Upper lobe of left lung (tissue), 6 donors: ENCODE measurements around the gene C1QTNF6. TPM values are rescaled to one million over a fixed set of nuclear protein-coding genes. Genes with fewer than 3 reads are reported as not detected.

Source experiments
- ATAC-seq, 2 donors: fragments of 200-7000 bp; cut with Tn5 transposase; one replicate each; pipeline ENCODE4 v1.9.1; 2022; ENCODE audit warnings: mild to moderate bottlenecking in 2 of 2, moderate library complexity in 2 of 2; ENCODE audit not compliant: low FRiP score in 2 of 2
- DNase-seq, 2 donors: peaks; one replicate each; pipeline ENCODE4 v3.0.0-alpha.2; 2019 to 2020
- H3K27ac ChIP-seq, 4 donors: fragments of 200-600 bp; sonication (generic); one replicate each; pipeline ENCODE4 v1.5.1; 2016 to 2019
- H3K27me3 ChIP-seq, 4 donors: fragments of 200-600 bp; sonication (generic); one replicate each; pipeline ENCODE4 v1.5.1; 2017 to 2019
- H3K36me3 ChIP-seq, 4 donors: fragments of 200-600 bp; sonication (generic); one replicate each; pipeline ENCODE4 v1.5.1; 2016 to 2019
- H3K4me1 ChIP-seq, 4 donors: fragments of 200-600 bp; sonication (generic); one replicate each; pipeline ENCODE4 v1.5.1; 2018 to 2019
- H3K4me3 ChIP-seq, 4 donors: fragments of 200-600 bp; sonication (generic); one replicate each; pipeline ENCODE4 v1.5.1; 2017 to 2019; ENCODE audit warnings: mild to moderate bottlenecking in 2 of 4, moderate library complexity in 1 of 4
- H3K9me3 ChIP-seq, 4 donors: fragments of 200-600 bp; sonication (generic); one replicate each; pipeline ENCODE4 v1.5.1; 2018 to 2019
- EP300 ChIP-seq, 4 donors: sonication (generic); formaldehyde crosslinking; IDR thresholded peaks; one replicate each; pipeline ENCODE4 v1.5.1; 2017; ENCODE audit warnings: antibody characterized with exemption in 4 of 4, control low read depth in 2 of 4
- POLR2A ChIP-seq, 4 donors: fragments of 450-650 bp; IDR thresholded peaks; one replicate each; pipeline ENCODE4 v1.5.1; 2016 to 2017; ENCODE audit warnings: antibody characterized with exemption in 4 of 4, mild to moderate bottlenecking in 2 of 4
- POLR2AphosphoS5 ChIP-seq, 2 donors: sonication (generic); formaldehyde crosslinking; IDR thresholded peaks; one replicate each; pipeline ENCODE4 v1.5.1; 2017; ENCODE audit warnings: antibody characterized with exemption in 2 of 2
- WGBS, 2 donors: methylation state at CpG; one replicate each; pipeline ENCODE4 v1.1.5; 2017 to 2018; 5-methylcytosine and 5-hydroxymethylcytosine counted together
- total RNA-seq, 6 donors: library from RNA; depleted of rRNA in 4 of 6; stranded (reverse); fragments of >200 nt in 4 of 6; gene quantifications; one replicate each; pipeline versions ENCODE4 v1.1.0 to v1.2.1, GENCODE V29; 2016 to 2021
- TF ChIP-seq, protein P1 (sequence below), 6 experiments: fragments of 450-650 bp in 4 of 6; fragments of 200-600 bp in 2 of 6; sonication (generic) in 2 of 6; IDR thresholded peaks; one replicate each; pipeline ENCODE4 v1.5.1; 2016 to 2019; ENCODE audit warnings: antibody characterized with exemption in 6 of 6
- donor health status: DM: no; HTN: no; CAD: no; lungs with moderate emphysema.
- donor health status: DM: no; HTN: yes; CAD: no; lungs with severe emphysema.

C1QTNF6 gene
- total RNA-seq, 6 donors from 2014 or later = 2.1 to 8.4 (median 4.7) TPM

- DNase-seq = no peak
- H3K9me3 ChIP-seq = no peaks in the 10 kb centered on the region
- H3K4me1 ChIP-seq = peaks cover 37 to 49% (median 44%) of the 10 kb centered on the region in 4 donors
Observed at GRCh38 chr22:37184380-37184755, 3.7 kb downstream of the C1QTNF6 start.

GRCh38 chr22:37183432-37184379, 4.3 kb downstream of the C1QTNF6 start:
- Histone ChIP-seq H3K36me3 (no peaks in the 10 kb centered on the region), H3K27ac (peak overlapping the region in 3 of 4 donors; percentile 9 to 41 (median 29)), H3K9me3 (no peaks in the 10 kb centered on the region), H3K4me3 (no peak overlapping the region), H3K4me1 (peaks cover 34 to 54% (median 43%) of the 10 kb centered on the region in 4 donors), H3K27me3 (no peaks in the 10 kb centered on the region)
- 77 to 80% methylated on average over 14 to 16 of the region's 17 CpGs for WGBS, 2 donors
- DNase-seq (no peak), ATAC-seq (no peak)
- no peak for TF ChIP-seq POLR2A (IDR thresholded peaks at IDR 0.05)
- TF ChIP-seq, protein P1, sequence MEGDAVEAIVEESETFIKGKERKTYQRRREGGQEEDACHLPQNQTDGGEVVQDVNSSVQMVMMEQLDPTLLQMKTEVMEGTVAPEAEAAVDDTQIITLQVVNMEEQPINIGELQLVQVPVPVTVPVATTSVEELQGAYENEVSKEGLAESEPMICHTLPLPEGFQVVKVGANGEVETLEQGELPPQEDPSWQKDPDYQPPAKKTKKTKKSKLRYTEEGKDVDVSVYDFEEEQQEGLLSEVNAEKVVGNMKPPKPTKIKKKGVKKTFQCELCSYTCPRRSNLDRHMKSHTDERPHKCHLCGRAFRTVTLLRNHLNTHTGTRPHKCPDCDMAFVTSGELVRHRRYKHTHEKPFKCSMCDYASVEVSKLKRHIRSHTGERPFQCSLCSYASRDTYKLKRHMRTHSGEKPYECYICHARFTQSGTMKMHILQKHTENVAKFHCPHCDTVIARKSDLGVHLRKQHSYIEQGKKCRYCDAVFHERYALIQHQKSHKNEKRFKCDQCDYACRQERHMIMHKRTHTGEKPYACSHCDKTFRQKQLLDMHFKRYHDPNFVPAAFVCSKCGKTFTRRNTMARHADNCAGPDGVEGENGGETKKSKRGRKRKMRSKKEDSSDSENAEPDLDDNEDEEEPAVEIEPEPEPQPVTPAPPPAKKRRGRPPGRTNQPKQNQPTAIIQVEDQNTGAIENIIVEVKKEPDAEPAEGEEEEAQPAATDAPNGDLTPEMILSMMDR (IDR thresholded peaks at IDR 0.05) = no peak
- TF ChIP-seq EP300 (IDR thresholded peaks at IDR 0.05) = no peak
- TF ChIP-seq POLR2AphosphoS5 (IDR thresholded peaks at IDR 0.05) = no peak

More at GRCh38 chr22:37184380-37184755, 3.7 kb downstream of the C1QTNF6 start:
- Histone ChIP-seq H3K27ac (peak overlapping the region in 2 of 4 donors; percentile 9 to 51), H3K27me3 (no peaks in the 10 kb centered on the region), H3K4me3 (no peak overlapping the region), H3K36me3 (no peaks in the 10 kb centered on the region)
- no peak for ATAC-seq
- 83 to 93% methylated on average over 2 to 12 of the region's 12 CpGs for WGBS, 2 donors
- TF ChIP-seq POLR2A (IDR thresholded peaks at IDR 0.05) = no peak
- TF ChIP-seq POLR2AphosphoS5 (IDR thresholded peaks at IDR 0.05) = no peak

- no peaks in the 10 kb centered on the region for H3K9me3 ChIP-seq
- 78 to 100% methylated on average over 1 to 3 of the region's 3 CpGs for WGBS, 2 donors
- DNase-seq (no peak), ATAC-seq (no peak)
- peaks cover 34 to 54% (median 43%) of the 10 kb centered on the region in 4 donors for H3K4me1 ChIP-seq
- H3K36me3 ChIP-seq = no peaks in the 10 kb centered on the region
- H3K27me3 ChIP-seq = no peaks in the 10 kb centered on the region
- peak overlapping the region in 1 of 4 donors; percentile 41 for H3K27ac ChIP-seq
- H3K4me3 ChIP-seq = no peak overlapping the region
- TF ChIP-seq, protein P1 (IDR thresholded peaks at IDR 0.05) = no peak
- no peak for TF ChIP-seq POLR2A (IDR thresholded peaks at IDR 0.05)
- no peak for TF ChIP-seq POLR2AphosphoS5 (IDR thresholded peaks at IDR 0.05)
- no peak for TF ChIP-seq EP300 (IDR thresholded peaks at IDR 0.05)
Observed at GRCh38 chr22:37182949-37183245, 5.2 kb downstream of the C1QTNF6 start.

DNA sequence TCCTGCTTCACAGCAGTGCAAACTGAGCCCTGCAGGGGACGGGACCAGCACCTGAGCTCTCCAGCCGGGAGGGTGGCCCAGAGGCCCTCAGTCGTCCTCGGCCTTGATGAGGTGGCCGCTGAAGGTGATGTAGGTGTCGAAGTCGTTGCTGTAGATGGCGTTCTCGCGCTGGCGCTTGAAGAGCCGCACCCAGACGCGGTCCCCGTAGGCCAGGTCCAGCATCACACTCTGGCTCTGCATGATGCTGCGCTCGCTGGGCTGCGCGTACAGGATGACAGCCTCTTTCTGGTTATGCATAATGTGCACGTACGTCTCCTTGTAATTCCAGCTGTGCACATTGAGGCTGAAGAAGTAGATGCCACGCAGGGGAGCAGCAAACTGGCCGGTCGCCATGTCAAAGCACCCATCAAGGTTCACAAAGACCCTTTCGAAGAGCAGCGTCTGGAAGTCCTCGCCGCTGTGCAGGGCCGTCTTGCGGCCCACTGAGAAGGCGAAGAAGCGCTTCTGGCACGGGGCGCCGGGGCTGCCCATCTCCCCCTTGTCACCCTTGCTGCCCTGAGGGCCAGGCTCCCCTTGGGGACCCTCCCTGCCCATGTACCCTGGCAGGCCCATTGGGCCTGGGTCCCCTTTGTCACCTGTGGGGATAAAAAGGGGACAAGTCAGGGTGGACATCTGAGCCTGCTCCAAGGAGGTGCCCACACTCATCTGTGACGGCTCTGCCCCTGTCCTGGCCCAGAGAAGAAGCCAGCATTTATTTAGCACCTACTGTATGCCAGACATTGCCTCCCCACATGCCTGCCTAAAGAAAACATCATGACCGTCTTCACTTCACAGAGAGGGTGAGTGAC, 5.7 kb downstream of the C1QTNF6 start:
- TF ChIP-seq EP300 (IDR thresholded peaks at IDR 0.05) (no peak), POLR2AphosphoS5 (IDR thresholded peaks at IDR 0.05) (no peak), POLR2A (IDR thresholded peaks at IDR 0.05) (no peak)
- TF ChIP-seq, protein P1 (IDR thresholded peaks at IDR 0.05) = no peak
- peak overlapping the region in 1 of 4 donors; percentile 84 for H3K27ac ChIP-seq
- H3K27me3 ChIP-seq = no peaks in the 10 kb centered on the region
- H3K4me1 ChIP-seq = peaks cover 36 to 54% (median 43%) of the 10 kb centered on the region in 4 donors
- DNase-seq (peak in 1 of 2 donors; percentile 67), ATAC-seq (no peak)
- H3K4me3 ChIP-seq = no peak overlapping the region
- H3K9me3 ChIP-seq = no peaks in the 10 kb centered on the region
- no peaks in the 10 kb centered on the region for H3K36me3 ChIP-seq
- 90% methylated on average over 23 to 37 of the region's 37 CpGs for WGBS, 2 donors

- Histone ChIP-seq H3K27me3 (no peaks in the 10 kb centered on the region), H3K9me3 (no peaks in the 10 kb centered on the region), H3K36me3 (no peaks in the 10 kb centered on the region), H3K27ac (peak overlapping the region in 1 of 4 donors; percentile 84), H3K4me3 (no peak overlapping the region), H3K4me1 (peaks cover 36 to 54% (median 43%) of the 10 kb centered on the region in 4 donors)
- WGBS, 2 donors = 79 to 84% methylated on average over 4 of the region's 4 CpGs
- DNase-seq (no peak), ATAC-seq (no peak)
- TF ChIP-seq EP300 (IDR thresholded peaks at IDR 0.05) (no peak), POLR2A (IDR thresholded peaks at IDR 0.05) (no peak), POLR2AphosphoS5 (IDR thresholded peaks at IDR 0.05) (no peak)
- TF ChIP-seq, protein P1 (IDR thresholded peaks at IDR 0.05) = no peak
Observed at GRCh38 chr22:37181681-37182080, 6.4 kb downstream of the C1QTNF6 start.
